ENCODE results near the gene IGSF21.
"Not testable (repeated sequence)": the region's sequence is repeated elsewhere in the genome, so short reads cannot be mapped to it uniquely, and the experiment has no call there.

The IGSF21 gene

GRCh38 chr1:18340158-18340764, 232.7 kb downstream of the IGSF21 start:
- DNase-seq, result no peak

GRCh38 chr1:18340787-18341186, 233.2 kb downstream of the IGSF21 start:
- no peak for DNase-seq

DNA sequence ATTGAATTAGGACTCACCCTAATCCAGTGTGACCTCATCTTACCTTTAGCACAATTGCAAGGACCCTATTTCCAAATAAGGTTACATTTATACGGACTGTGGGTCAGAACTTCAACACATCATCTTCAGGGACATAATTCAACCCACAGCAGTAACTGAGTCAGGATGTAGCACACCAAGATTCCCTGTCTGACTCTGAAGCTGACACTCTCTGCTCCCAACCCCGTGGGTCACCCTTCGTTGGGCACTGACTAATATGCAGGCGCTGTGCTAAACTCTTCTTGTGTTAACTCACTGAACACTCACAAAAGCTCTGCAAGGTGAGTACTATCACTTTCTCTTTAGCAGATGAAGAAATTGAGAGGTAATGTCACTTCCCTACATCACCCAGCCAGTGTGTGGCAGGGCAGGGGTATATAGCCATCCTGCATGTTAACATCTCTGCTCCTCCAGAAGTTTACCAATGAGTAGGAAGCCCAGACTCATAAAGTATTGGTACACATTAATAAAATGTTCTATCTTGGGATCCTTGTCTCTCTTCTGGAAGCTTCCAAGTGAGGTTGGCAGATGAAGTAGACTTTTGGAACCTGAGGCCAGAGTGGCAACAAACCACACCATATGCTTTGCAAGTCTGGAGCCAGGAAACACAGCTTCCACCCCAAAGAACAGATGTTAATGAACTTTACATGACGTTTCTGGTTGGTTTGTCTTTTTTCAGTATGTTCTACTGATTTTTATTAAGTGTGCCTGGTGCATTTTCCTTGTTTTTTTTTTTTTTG, 233.9 kb downstream of the IGSF21 start:
- DNase-seq, result no peak

GRCh38 chr1:18342744-18343143, 235.1 kb downstream of the IGSF21 start:
- no peak for DNase-seq

DNA sequence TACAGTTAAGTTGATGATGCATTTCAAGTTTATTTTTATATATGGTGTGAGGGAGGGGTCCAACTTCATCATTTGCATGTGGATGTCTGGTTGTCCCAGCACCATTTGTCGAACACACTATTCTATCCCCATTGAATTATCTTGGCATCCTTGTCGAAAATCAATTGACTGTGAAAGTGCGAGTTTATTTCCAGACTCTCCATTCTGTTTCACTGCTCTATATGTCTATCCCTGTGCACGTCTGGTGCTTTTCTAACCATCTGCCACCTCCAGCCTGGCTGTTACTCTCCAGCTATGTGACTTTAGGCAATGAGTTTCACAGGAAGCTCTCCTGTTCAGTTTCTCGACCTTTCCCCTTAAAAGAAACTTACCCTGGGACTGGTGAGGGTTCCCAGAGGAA, 236.0 kb downstream of the IGSF21 start:
- no peak for DNase-seq

DNA sequence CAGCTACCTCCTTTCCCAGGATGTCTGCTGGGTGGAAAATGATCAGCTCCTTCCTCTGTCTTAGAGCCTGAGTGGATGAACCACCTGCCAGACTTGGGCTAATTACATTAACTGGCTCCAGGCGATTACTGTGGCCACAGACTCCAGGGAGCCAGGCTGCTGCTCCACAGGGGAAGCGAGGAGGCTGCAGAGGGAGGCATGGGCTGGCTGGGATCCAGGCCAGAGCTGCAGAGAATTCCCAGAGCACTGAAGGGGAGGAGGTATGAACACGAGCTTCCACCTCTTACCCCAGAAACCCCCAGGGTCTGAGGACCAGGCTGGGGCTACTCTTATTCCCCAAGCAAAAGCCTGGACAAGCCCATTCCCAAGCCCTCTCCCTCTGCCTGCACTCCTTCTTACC, 237.2 kb downstream of the IGSF21 start:
- no peak for DNase-seq

GRCh38 chr1:18347559-18347958, 240.0 kb downstream of the IGSF21 start:
- DNase-seq, result no peak

DNA sequence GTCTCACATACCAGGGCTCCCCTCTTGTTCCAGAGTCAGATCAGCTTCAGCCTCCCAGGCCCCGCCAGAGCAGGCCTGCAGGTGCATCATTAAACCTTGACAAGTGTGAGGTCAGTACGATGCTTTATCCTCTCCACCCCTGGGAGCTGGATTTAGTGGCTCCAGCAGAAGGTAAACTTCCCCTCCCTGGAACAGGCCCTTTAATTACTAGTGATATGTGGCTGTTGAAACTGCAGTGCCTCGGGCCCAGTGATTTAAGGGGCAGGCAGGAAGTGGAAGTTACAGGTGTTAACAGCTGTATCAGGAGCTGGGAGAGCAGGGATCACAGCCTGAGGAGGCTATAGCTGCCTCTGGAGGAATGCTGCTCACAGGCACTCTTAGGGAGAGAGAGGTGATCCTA, 240.8 kb downstream of the IGSF21 start:
- DNase-seq, result no peak

DNA sequence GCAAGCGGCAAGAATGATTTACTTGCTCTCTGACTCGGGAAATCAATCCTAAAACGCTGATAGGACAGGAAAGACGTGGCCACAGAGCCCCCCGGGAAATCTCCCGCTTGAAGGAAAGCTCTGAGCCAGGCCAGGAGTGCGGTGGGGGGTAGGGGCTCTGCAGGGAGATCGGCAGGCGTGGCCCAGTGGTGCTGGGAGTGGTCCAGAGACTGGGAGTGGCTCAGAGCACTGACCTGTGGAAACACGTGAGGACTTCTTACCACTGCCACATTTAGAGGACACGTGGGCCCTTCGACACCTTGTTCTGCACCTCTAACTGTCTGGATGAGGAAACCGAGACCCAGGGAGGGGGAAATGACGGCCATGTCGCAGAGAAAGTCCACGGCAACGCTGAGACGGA, 243.1 kb downstream of the IGSF21 start:
- no peak for DNase-seq

DNA sequence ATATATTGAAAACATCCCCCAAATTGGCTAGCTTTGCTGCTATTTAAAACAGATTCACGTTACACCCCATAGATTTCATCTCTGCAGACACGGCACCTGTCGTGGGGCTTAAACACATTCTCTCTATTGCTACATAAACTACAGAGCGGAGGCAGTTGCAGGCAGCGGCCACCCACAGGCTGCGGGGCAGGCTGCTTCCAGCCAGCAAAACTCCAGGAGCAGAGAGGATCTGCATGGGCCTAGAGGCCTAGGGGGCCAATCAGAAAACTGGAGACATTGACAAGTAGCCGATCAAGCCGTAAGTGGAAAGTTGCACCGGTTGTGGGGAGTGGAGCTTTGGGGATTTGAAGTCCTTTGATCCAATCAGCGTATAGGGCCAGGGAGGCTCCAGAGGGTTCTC, 244.1 kb downstream of the IGSF21 start:
- DNase-seq, result no peak

DNA sequence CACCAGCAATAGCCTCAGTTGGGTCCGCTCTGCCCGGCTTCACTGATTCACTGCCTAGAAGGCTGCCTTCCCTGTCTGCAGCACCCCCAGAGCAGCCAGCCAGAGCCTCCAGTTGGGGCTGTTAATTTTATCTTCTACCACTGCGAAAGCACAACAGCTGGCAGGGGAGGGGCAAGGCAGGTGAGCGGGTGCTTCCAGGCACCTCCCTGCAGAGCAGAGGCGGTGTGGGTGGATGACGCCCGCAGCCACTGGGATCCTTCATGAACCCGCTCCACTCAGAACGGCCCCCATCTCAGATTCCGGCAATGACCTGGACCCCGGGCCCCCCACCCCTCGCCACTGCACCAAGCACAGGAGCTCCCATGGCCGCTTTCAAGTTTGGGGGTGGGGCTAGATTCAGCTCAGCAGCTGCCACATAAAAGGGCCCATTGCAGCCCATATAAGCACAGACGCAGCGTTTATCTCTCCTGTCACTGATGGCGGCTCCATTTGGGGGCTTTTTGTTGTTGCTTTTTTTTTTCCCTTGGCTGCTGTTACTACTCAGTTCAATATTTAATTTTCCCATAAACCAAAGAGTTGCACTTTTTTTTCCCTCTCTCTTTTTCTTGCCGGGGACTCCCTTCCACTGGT, 245.2 kb downstream of the IGSF21 start:
- DNase-seq, result no peak

DNA sequence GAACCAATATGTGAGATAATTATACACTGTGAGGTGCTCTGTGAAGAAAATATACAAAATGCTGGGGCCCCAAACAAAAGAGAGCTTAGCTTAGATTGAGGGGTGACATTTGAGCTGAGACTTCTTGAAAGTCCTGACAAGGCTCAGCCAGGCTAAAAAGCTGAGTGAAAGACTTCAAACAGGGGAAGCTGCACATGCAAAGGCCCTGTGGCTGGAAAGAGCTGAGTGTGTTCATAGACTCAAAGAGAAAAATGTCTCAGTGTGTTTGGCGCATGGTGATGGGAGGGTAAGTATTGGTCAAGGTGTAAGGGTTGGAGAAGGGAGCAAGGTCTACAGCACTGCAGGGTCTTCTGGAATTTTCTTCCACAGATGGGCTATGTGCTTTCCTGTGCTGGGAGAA, 245.9 kb downstream of the IGSF21 start:
- no peak for DNase-seq

- no peak for DNase-seq
These were observed 246.4 kb downstream of the IGSF21 start for GRCh38 chr1:18353992-18354391.

DNA sequence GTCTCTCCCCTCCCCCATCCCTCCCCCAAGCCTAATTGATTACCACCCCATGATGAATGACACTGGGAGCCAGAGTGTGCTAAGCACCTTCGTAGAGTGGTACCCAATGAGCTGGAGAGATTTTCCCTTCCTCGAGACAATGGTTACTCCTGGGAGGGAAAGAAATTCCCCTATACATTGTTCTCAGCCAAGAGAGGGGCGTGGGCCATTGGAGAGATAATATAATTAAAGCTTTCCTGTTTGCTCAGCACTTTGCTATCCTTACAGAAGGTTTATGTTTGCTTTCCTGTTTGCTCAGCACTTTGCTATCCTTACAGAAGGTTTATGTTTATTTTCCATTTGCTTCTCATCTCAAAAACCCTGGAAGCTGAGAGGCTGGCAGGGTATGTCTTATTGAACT, 247.0 kb downstream of the IGSF21 start:
- DNase-seq, result no peak

- DNase-seq, result no peak
These were observed 250.1 kb downstream of the IGSF21 start for GRCh38 chr1:18357622-18358230.

- DNase-seq, result no peak
These were observed 251.0 kb downstream of the IGSF21 start for GRCh38 chr1:18358600-18358999.

GRCh38 chr1:18360251-18360650, 252.7 kb downstream of the IGSF21 start:
- DNase-seq, result no peak

- no peak for DNase-seq
These were observed 254.6 kb downstream of the IGSF21 start for GRCh38 chr1:18362150-18362549.

- no peak for DNase-seq
These were observed 255.8 kb downstream of the IGSF21 start for GRCh38 chr1:18363436-18363835.

DNA sequence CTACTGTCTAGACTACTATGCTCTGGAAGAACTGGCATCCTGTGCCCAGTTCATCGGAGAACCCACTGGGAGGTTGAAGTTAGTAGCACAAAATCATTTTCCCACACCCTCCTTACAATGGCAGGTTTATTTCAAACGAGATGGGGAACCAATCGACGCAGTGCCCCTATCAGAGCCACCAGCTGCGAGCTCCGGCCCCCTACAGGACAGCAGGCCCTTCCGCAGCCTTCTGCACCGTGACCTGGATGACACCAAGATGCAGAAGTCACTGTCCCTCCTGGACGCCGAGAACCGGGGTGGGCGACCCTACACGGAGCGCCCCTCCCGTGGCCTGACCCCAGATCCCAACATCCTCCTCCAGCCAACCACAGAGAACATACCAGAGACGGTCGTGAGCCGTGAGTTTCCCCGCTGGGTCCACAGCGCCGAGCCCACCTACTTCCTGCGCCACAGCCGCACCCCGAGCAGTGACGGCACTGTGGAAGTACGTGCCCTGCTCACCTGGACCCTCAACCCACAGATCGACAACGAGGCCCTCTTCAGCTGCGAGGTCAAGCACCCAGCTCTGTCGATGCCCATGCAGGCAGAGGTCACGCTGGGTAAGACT, 257.6 kb downstream of the IGSF21 start:
- DNase-seq, result no peak

DNA sequence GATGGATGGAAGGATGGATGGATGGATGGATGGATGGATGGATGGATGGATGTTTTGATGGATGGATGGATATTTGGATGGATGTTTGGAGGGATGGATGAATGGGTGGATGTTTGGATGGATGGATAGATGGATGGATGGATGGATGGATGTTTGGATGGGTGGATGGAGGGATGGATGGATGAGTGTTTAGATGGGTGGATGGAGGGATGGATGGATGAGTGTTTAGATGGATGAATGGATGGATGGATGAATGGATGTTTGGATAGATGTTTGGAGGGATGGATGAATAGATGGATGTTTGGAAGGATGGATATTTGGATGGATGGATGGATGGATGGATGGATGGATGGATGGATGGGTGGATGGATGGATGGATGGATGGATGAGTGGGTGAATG, 264.9 kb downstream of the IGSF21 start:
- DNase-seq, result not testable (repeated sequence)

GRCh38 chr1:18373151-18373550, 265.6 kb downstream of the IGSF21 start:
- DNase-seq, result no peak

- DNase-seq, result peak; percentile 21
These were observed 266.4 kb downstream of the IGSF21 start for GRCh38 chr1:18373882-18374493.

Measured in OCI-M1 (cell line).